ENCODE results near the gene GORAB. TPM values are rescaled to one million over a fixed set of nuclear protein-coding genes. Genes with fewer than 3 reads are reported as not detected.
A peak's percentile ranks its signal among the peaks of the same experiment; 100 is the strongest.

GORAB gene
- total RNA-seq, 6 donors from 2014 or later, result 8.4 to 32.5 (median 11.7) TPM

- H3K36me3 ChIP-seq, result no peaks in the 10 kb centered on the region
- DNase-seq (no peak), ATAC-seq (ENCODE audit: low FRiP score in 2 of 2) (peak in 1 of 2 donors; percentile 60)
- no peaks in the 10 kb centered on the region for H3K4me1 ChIP-seq
- no peak overlapping the region for H3K27ac ChIP-seq
- 30 to 49% methylated on average over 2 of the region's 2 CpGs for WGBS, 2 donors
- H3K27me3 ChIP-seq, result no peaks in the 10 kb centered on the region
- no peak overlapping the region for H3K4me3 ChIP-seq
- TF ChIP-seq POLR2AphosphoS5 (IDR thresholded peaks at IDR 0.05) (no peak), EP300 (IDR thresholded peaks at IDR 0.05) (no peak), POLR2A (IDR thresholded peaks at IDR 0.05) (no peak), CTCF (IDR thresholded peaks at IDR 0.05) (no peak)
- H3K9me3 ChIP-seq, result no peaks in the 10 kb centered on the region
Observed at GRCh38 chr1:170580636-170581440, 48.9 kb downstream of the GORAB start.

DNA sequence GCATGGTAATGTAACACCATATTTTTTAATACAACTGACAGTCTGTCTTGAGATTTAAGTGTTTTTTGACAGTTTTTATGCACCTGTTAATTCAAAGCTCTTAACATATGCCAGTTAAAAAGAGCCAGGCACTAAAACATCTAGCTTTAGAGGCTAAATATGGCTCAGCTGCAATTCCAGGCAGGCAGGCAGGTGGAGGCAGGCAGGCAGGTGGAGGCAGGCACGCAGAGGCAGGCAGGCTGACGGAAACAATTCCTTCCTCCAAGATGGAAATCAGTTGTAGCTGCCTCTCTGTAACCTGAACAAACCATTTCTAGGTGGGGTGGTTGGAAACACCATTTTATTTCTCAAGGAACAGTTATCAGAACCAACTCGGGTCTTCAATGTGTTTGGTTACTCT, 51.2 kb downstream of the GORAB start:
- Histone ChIP-seq H3K27ac (no peak overlapping the region), H3K27me3 (no peaks in the 10 kb centered on the region), H3K4me3 (no peak overlapping the region), H3K36me3 (no peaks in the 10 kb centered on the region), H3K4me1 (no peaks in the 10 kb centered on the region), H3K9me3 (no peaks in the 10 kb centered on the region)
- 68 to 73% methylated on average over 3 of the region's 3 CpGs for WGBS, 2 donors
- DNase-seq, result peak in 1 of 2 donors; percentile 8
- TF ChIP-seq POLR2A (IDR thresholded peaks at IDR 0.05) (no peak), EP300 (IDR thresholded peaks at IDR 0.05) (no peak), POLR2AphosphoS5 (IDR thresholded peaks at IDR 0.05) (no peak), CTCF (IDR thresholded peaks at IDR 0.05) (no peak)
- no peak for ATAC-seq (ENCODE audit: low FRiP score in 2 of 2)

DNA sequence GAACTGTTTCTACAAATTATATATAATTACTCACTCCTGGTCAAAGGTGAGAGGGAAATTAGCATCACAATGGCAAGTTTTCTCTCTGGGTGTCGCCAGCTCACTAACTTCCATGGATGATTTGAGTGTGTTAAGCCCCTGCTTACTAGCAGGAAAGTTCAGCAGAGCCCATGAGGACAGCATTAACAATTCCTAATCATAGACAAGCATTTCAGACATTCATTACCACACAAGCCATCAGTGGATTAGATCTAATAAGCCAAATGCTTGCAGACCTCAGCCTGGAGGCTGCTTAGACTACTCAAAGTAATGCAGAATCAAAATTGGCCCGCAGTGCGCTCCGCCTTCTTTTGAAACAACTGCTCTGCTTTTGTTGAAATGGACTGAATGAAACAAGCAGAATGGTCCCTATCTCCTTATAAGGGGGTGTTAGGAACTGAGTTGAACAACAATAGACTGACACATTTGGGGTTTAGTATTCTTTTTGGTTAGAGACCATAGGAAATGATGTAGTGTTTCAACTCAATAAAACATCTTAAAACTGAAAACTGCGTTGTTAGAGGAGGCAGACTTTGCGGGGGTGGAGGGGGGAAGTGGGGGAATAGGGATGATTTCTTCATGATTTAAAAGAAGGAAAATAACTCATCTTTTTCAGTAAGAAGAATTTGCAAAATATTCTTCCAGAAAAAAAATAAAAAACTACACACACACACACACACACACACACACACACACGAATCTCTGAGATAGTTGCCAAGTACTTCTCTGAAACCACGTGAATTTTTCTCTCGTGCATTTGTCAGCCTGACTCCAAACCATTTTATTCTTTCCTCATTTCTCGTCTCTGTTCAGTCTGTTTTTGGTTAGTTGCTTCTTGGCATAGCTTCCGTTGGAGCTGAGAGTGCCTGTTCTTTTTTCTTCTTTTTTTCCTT, 54.6 kb downstream of the GORAB start:
- Histone ChIP-seq H3K9me3 (no peaks in the 10 kb centered on the region), H3K36me3 (no peaks in the 10 kb centered on the region), H3K27ac (peak overlapping the region in 1 of 4 donors; percentile 1), H3K27me3 (no peaks in the 10 kb centered on the region), H3K4me3 (no peak overlapping the region), H3K4me1 (no peaks in the 10 kb centered on the region)
- peak in 1 of 2 donors; percentile 83 for ATAC-seq (ENCODE audit: low FRiP score in 2 of 2)
- WGBS, 2 donors, result 40 to 42% methylated on average over 11 of the region's 11 CpGs
- DNase-seq, result no peak
- no peak for TF ChIP-seq POLR2A (IDR thresholded peaks at IDR 0.05)
- no peak for TF ChIP-seq POLR2AphosphoS5 (IDR thresholded peaks at IDR 0.05)
- no peak for TF ChIP-seq CTCF (IDR thresholded peaks at IDR 0.05)
- TF ChIP-seq EP300 (IDR thresholded peaks at IDR 0.05), result no peak

- TF ChIP-seq POLR2A (IDR thresholded peaks at IDR 0.05) (no peak), POLR2AphosphoS5 (IDR thresholded peaks at IDR 0.05) (no peak), EP300 (IDR thresholded peaks at IDR 0.05) (no peak), CTCF (IDR thresholded peaks at IDR 0.05) (no peak)
- DNase-seq (no peak), ATAC-seq (ENCODE audit: low FRiP score in 2 of 2) (peak in 1 of 2 donors; percentile 43)
- no peaks in the 10 kb centered on the region for H3K4me1 ChIP-seq
- H3K9me3 ChIP-seq, result no peaks in the 10 kb centered on the region
- 69 to 88% methylated on average over 4 of the region's 4 CpGs for WGBS, 2 donors
- H3K36me3 ChIP-seq, result no peaks in the 10 kb centered on the region
- no peaks in the 10 kb centered on the region for H3K27me3 ChIP-seq
- no peak overlapping the region for H3K4me3 ChIP-seq
- H3K27ac ChIP-seq, result peak overlapping the region in 1 of 4 donors; percentile 1
Observed at GRCh38 chr1:170587253-170587593, 55.3 kb downstream of the GORAB start.
